HepG2 (cell line): ENCODE results near the gene PLET1. TPM values are rescaled to one million over a fixed set of nuclear protein-coding genes. Genes with fewer than 3 reads are reported as not detected.

Experiments
- CEBPB ChIP-seq: IDR thresholded peaks from 2 replicates; pipeline ENCODE4 v1.6.1; 2011; ENCODE audit warnings: low read depth, low read length, improper control_type of control experiment, borderline replicate concordance
- FOXO4 ChIP-seq: sonication (generic); formaldehyde crosslinking; conservative IDR thresholded peaks from 2 replicates; pipeline ENCODE4 v1.8.1; 2023; ENCODE audit warnings: missing genetic modification reagents
- HNF4A ChIP-seq: sonication (generic); formaldehyde crosslinking; IDR thresholded peaks from 2 replicates; pipeline ENCODE4 v1.4.0; 2020; ENCODE audit warnings: missing genetic modification reagents
- IRX3 ChIP-seq: sonication (generic); formaldehyde crosslinking; IDR thresholded peaks from 2 replicates; pipeline ENCODE4 v1.8.1; 2023; ENCODE audit warnings: mild to moderate bottlenecking, low read depth, missing genetic modification reagents, borderline replicate concordance
- KAT7 ChIP-seq: IDR thresholded peaks from 2 replicates; pipeline ENCODE4 v1.6.1; 2018; ENCODE audit warnings: borderline replicate concordance, missing compliant biosample characterization
- KLF9 ChIP-seq: IDR thresholded peaks from 2 replicates; pipeline ENCODE4 v1.6.1; 2016; ENCODE audit warnings: low read depth
- PHF21A ChIP-seq: sonication (generic); formaldehyde crosslinking; IDR thresholded peaks from 2 replicates; pipeline ENCODE4 v1.5.0; 2020; ENCODE audit warnings: mild to moderate bottlenecking, missing genetic modification reagents
- PRDM15 ChIP-seq: sonication (generic); formaldehyde crosslinking; IDR thresholded peaks from 2 replicates; pipeline ENCODE4 v1.4.0; 2020; ENCODE audit warnings: missing genetic modification reagents
- RNF219 ChIP-seq: sonication (generic); formaldehyde crosslinking; IDR thresholded peaks from 2 replicates; pipeline ENCODE4 v1.5.0; 2020; ENCODE audit warnings: mild to moderate bottlenecking, missing genetic modification reagents
- SIX1 ChIP-seq: sonication (generic); formaldehyde crosslinking; IDR thresholded peaks from 2 replicates; pipeline ENCODE4 v1.4.0; 2020; ENCODE audit warnings: missing genetic modification reagents, borderline replicate concordance
- YY1 ChIP-seq: IDR thresholded peaks from 2 replicates; pipeline ENCODE4 v1.6.1; 2011; ENCODE audit warnings: low read length, low read depth, moderate library complexity, mild to moderate bottlenecking; ENCODE audit not compliant: insufficient read depth, insufficient replicate concordance
- ZEB1 ChIP-seq: IDR thresholded peaks from 2 replicates; pipeline ENCODE4 v1.6.1; 2012; ENCODE audit warnings: mild to moderate bottlenecking, low read depth, inconsistent platforms; ENCODE audit not compliant: insufficient replicate concordance
- ZFP1 ChIP-seq: IDR thresholded peaks from 2 replicates; pipeline ENCODE4 v1.6.1; 2016
- ZFYVE20 ChIP-seq: sonication (generic); formaldehyde crosslinking; IDR thresholded peaks from 2 replicates; pipeline ENCODE4 v1.8.0; 2023; ENCODE audit warnings: low read depth, mild to moderate bottlenecking, moderate library complexity, missing genetic modification reagents, borderline replicate concordance
- ZHX2 ChIP-seq, 2 experiments: sonication (generic) in 1 of 2; formaldehyde crosslinking in 1 of 2; IDR thresholded peaks; 2 replicates each; pipeline versions ENCODE4 v1.6.1 to v1.9.0; 2014 to 2022; ENCODE audit warnings: antibody characterized with exemption in 1 of 2, borderline replicate concordance in 1 of 2, inconsistent platforms in 1 of 2, low read depth in 1 of 2, missing genetic modification reagents in 1 of 2
- ZNF180 ChIP-seq: sonication (generic); formaldehyde crosslinking; IDR thresholded peaks from 2 replicates; pipeline ENCODE4 v1.4.0; 2020; ENCODE audit warnings: low read depth, missing genetic modification reagents, borderline replicate concordance
- ZNF296 ChIP-seq: sonication (generic); formaldehyde crosslinking; conservative IDR thresholded peaks from 2 replicates; pipeline ENCODE4 v1.5.0; 2020; ENCODE audit warnings: mild to moderate bottlenecking, missing genetic modification reagents
- polyA plus RNA-seq, 8 experiments: library from polyadenylated mRNA; depleted of rRNA in 3 of 8; stranded (reverse) in 7 of 8; unstranded in 1 of 8; fragments of >200 nt; fragmentation: Illumina TruSeq in 4 of 8; extraction: Trizol in 4 of 8; gene quantifications; 2 replicates each; pipeline versions ENCODE4 v1.2.1 to v1.2.3, GENCODE V29; 2011 to 2016; ENCODE audit warnings: low read depth in 4 of 8, missing spikeins in 1 of 8, mixed read lengths in 1 of 8; ENCODE audit not compliant: insufficient read depth in 1 of 8
- total RNA-seq, 5 experiments: library from RNA; depleted of rRNA; stranded (reverse); fragments of >200 nt; fragmentation: Illumina TruSeq; extraction: Trizol; gene quantifications; 2 replicates each; pipeline ENCODE4 v1.2.3, GENCODE V29; 2016; ENCODE audit warnings: low read depth in 1 of 5

PLET1 gene
- total and polyA plus RNA-seq, 2 of the 13 experiments (the other 11 are each of a cell fraction or from before 2014, with no cell fraction given) = not detected

- TF ChIP-seq PRDM15 (CRISPR knock-in tag) (no peak), YY1 (no peak), ZFYVE20 (CRISPR knock-in tag) (no peak), ZHX2 (IDR thresholded peaks at IDR 0.05; ENCODE audit: low read depth) (no peak), ZHX2 (CRISPR knock-in tag; IDR thresholded peaks at IDR 0.05; ENCODE audit: borderline replicate concordance) (no peak), PHF21A (0 out of 2 replicates have a peak, but pooled peaks have one; percentile 39), ZFP1 (CRISPR knock-in tag) (no peak), FOXO4 (CRISPR knock-in tag) (no peak), CEBPB (no peak), KLF9 (no peak), ZNF180 (no peak), SIX1 (CRISPR knock-in tag) (no peak), ZNF296 (no peak), HNF4A (peak; percentile 91), KAT7 (no peak), RNF219 (CRISPR knock-in tag) (no peak), ZEB1 (no peak), IRX3 (CRISPR knock-in tag) (no peak)
These were observed 28.7 kb downstream of the PLET1 start (continued) for GRCh38 chr11:112231952-112232351.
